ENCODE results near the gene SRD5A1.

DNA sequence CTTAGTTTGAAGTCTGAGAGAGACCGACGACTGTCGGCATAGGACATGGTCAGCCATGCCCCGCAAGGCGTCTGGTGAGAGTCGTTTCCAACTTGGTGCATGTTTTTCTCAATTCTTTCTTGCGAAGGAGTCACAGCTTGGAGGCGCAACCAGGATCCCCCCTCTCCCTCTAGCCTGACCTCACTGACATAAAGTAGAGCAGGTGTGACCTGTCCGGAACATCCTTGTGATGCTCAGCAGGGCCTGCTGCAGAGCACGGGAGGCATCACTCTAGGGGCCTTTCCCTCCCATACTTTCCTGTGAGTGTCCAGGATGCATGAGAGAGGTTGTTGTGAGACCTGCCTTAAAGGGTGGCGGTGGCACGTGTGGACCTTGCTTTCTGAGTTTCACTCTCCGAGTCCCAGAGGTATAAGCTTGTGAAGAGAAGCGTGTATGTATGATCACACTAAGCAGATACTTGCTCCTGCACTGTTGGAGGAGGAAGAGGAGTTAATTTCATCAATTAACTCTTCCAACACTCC, 85.0 kb downstream of the SRD5A1 start:
- TF ChIP-seq, protein P1, sequence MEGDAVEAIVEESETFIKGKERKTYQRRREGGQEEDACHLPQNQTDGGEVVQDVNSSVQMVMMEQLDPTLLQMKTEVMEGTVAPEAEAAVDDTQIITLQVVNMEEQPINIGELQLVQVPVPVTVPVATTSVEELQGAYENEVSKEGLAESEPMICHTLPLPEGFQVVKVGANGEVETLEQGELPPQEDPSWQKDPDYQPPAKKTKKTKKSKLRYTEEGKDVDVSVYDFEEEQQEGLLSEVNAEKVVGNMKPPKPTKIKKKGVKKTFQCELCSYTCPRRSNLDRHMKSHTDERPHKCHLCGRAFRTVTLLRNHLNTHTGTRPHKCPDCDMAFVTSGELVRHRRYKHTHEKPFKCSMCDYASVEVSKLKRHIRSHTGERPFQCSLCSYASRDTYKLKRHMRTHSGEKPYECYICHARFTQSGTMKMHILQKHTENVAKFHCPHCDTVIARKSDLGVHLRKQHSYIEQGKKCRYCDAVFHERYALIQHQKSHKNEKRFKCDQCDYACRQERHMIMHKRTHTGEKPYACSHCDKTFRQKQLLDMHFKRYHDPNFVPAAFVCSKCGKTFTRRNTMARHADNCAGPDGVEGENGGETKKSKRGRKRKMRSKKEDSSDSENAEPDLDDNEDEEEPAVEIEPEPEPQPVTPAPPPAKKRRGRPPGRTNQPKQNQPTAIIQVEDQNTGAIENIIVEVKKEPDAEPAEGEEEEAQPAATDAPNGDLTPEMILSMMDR (conservative IDR thresholded peaks at IDR 0.05) = no peak
- no peak for TF ChIP-seq ZFX (IDR thresholded peaks at IDR 0.05)
